Measurements from ENCODE around the gene TMEM184A.
"Not testable (repeated sequence)": the region's sequence is repeated elsewhere in the genome, so short reads cannot be mapped to it uniquely, and the experiment has no call there.

The TMEM184A gene

GRCh38 chr7:1525409-1525808 is 30.6 kb downstream of the TMEM184A start:
- TF ChIP-seq CTCF (IDR thresholded peaks at IDR 0.05; ENCODE audit: borderline replicate concordance, control extremely low read depth, extremely low read depth, insufficient read depth, missing control alignments), result no peak
- in situ Hi-C loops (cut with MboI; ENCODE audit: low sequenced_read_pairs, unreplicated experiment), result no loop called here
- DNase-seq (ENCODE audit: low spot score), result no peak

- in situ Hi-C loops (cut with MboI; ENCODE audit: low sequenced_read_pairs, unreplicated experiment), result no loop called here
- TF ChIP-seq CTCF (IDR thresholded peaks at IDR 0.05; ENCODE audit: borderline replicate concordance, control extremely low read depth, extremely low read depth, insufficient read depth, missing control alignments), result no peak
- no peak for DNase-seq (ENCODE audit: low spot score)
Measured at GRCh38 chr7:1523844-1524243, 32.2 kb downstream of the TMEM184A start.

DNA sequence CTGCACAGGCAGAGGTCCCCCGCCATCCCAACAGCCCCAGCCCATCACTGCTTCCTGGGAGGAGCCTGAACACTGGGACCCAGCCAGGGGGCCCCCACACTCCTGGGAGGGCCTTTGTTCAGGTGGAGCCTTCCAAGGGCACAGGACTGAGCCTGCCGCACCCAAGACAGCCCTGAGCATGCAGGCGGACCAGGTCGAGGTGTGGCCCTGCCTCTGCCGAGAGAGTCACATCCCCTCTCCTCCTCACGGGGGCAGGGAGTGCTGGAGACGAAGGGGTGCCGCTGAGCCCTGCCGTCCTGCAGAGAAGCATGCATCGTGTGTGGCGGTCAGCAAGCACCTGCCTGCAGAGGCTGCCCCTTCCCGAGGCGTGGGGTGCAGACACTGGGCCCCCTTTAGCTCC is 32.8 kb downstream of the TMEM184A start:
- in situ Hi-C loops (cut with MboI; ENCODE audit: low sequenced_read_pairs, unreplicated experiment), result no loop called here
- DNase-seq (ENCODE audit: low spot score), result no peak
- no peak for TF ChIP-seq CTCF (IDR thresholded peaks at IDR 0.05; ENCODE audit: borderline replicate concordance, control extremely low read depth, extremely low read depth, insufficient read depth, missing control alignments)

- no peak for DNase-seq (ENCODE audit: low spot score)
- no peak for TF ChIP-seq CTCF (IDR thresholded peaks at IDR 0.05; ENCODE audit: borderline replicate concordance, control extremely low read depth, extremely low read depth, insufficient read depth, missing control alignments)
- in situ Hi-C loops (cut with MboI; ENCODE audit: low sequenced_read_pairs, unreplicated experiment), result no loop called here
Measured at GRCh38 chr7:1521456-1521855, 34.5 kb downstream of the TMEM184A start.

- TF ChIP-seq CTCF (IDR thresholded peaks at IDR 0.05; ENCODE audit: borderline replicate concordance, control extremely low read depth, extremely low read depth, insufficient read depth, missing control alignments), result no peak
- DNase-seq (ENCODE audit: low spot score), result no peak
- in situ Hi-C loops (cut with MboI; ENCODE audit: low sequenced_read_pairs, unreplicated experiment), result no loop called here
Measured at GRCh38 chr7:1520539-1521234, 35.3 kb downstream of the TMEM184A start.

DNA sequence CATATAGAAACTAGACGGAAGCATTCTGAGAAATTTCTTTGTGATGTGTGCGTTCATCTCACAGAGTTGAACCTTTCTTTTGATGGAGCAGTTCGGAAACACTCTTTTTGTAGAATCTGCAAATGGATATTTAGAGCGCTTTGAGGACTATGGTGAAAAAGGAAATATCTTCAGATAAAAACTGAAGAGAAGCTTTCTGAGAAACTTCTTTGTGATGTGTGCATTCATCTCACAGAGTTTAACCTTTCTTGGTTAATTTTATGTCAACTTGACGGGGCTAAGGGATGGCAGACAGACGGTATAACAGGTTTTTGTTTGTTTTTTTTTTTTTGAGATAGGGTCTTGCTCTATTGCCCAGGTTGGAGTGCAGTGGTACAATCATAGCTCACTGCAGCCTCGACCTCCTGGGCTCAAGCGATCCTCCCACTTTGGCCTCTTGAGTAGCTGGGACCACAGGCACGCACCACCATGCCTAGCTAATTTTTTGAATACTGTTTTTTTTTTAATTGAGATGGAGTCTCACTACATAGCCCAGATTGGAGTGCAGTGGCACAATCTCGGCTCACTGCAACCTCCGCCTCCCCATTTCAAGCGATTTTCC is 36.6 kb downstream of the TMEM184A start:
- DNase-seq (ENCODE audit: low spot score); in situ Hi-C loops (cut with MboI; ENCODE audit: low sequenced_read_pairs, unreplicated experiment): not testable (repeated sequence)

- no peak for TF ChIP-seq CTCF (IDR thresholded peaks at IDR 0.05; ENCODE audit: borderline replicate concordance, control extremely low read depth, extremely low read depth, insufficient read depth, missing control alignments)
- no peak for DNase-seq (ENCODE audit: low spot score)
- in situ Hi-C loops (cut with MboI; ENCODE audit: low sequenced_read_pairs, unreplicated experiment), result no loop called here
Measured at GRCh38 chr7:1516586-1517251, 39.3 kb downstream of the TMEM184A start.

DNA sequence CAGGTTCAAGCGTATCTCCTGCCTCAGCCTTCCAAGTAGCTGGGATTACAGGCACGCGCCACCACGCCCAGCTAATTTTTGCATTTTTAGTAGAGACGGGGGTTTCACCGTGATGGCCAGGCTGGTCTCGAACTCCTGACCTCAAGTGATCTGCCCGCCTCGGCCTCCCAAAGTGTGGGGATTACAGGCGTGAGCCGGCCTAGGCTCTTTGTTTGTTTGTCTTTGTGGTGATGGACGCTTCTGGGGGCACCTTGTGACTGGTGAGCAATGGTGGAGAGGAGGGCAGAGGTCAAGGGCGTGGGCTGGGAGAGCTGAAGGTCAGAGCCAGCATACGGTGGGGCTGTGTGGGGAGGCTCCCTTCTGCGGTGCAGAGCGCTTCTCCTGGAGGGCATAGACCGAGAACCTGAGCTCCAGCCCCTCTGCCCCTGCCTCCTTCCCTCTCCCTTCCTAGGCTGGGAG is 40.5 kb downstream of the TMEM184A start:
- DNase-seq (ENCODE audit: low spot score); in situ Hi-C loops (cut with MboI; ENCODE audit: low sequenced_read_pairs, unreplicated experiment): not testable (repeated sequence)

All from GM13976 (cell line).